HG03097 (cell line): ENCODE results near the gene MCOLN2.
"Not testable (repeated sequence)": the region's sequence is repeated elsewhere in the genome, so short reads cannot be mapped to it uniquely, and the experiment has no call there.

Experiments used
- ATAC-seq: cut with Tn5 transposase; IDR thresholded peaks from one replicate; pipeline ENCODE4 v1.9.1; 2021; ENCODE audit not compliant: unreplicated experiment, low FRiP score

The MCOLN2 gene

DNA sequence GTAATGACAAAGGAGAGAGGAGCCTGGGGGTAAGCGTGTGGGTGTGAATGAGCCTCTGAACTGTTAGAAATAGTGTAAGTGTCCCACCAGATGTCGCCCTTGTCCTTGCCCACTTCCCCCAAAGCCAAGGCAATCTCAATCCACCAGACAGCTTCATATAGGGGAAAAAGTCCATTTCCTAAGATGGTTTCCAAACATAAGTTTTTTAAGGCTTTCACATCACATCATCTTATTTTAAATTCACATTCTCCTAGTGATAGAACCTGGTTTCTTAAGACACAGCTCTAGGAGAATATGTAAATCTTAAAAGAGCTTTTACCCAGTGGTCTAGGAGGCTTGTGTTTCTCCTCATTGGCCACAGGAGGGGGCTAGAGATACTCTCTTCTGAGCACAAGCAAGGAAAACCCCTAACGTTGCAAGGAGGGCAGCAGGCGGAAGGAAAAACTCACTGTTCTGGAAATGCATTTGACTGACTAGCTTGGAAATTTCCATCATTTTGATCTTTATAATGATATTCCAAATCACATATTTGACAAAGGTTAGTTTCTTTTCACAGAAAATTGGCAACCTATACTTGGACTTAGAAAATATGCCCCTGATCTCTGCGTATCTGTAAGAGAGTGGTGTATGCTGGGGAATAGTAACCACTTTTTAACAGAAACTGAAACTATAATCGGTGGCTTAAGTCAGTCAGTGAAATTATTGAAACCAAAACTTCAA, 52.0 kb downstream of the MCOLN2 start:
- peak; percentile 87 for ATAC-seq

DNA sequence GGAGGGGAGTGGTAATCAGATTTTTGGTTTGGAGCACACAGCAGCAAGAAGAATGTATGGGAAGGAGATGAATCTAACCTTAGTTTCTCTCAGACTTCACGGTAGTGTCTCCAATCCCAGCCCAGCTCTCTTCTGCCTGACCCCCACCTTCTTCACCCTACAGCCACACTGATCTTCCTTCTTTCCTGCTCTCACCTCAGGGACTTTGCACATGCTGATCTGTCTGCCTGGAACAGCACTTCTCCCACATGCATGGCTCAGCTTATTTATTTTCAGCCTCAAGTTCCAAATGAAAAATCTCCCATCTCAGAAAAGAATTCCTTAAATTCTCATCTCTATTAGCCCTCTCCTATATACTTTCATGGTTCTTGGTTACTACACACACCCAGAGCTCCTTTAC, 55.1 kb downstream of the MCOLN2 start:
- ATAC-seq, result no peak

DNA sequence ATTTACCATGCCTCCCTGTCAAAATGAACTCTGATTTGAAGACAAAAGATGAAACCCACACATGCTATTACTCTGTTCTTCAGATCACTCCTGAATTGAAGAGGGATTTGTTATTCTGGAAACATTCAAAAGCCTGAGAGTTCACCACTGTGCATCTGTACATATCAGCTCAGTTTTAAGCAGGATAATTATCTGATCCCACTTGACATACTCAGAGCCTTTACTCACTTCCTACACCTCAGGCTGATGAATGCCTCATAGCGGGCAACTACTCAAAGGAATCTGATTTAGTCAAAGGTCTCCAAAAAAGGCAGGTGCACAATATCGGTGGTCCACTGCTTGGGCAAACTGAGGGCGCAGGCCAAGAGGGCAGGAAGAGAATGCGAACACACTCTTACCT, 56.4 kb downstream of the MCOLN2 start:
- ATAC-seq, result no peak

DNA sequence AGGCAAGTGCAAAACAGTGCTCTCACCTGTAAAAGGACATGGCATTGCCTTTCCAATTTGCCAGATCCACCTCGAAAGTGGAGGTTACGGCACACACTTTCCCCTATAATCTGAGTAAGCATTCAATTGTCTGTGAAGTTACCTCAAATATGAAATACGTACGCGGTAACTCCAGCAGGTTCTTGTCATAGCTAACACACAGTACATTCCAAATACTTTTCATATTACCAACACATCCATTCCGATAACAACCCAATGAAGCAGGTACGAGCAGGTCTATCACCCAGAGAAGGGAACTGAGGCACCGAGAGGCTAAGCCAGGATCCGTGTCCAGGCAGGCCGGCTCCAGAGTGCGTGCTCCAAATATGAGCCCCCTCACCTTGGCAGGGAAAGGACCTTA, 57.2 kb downstream of the MCOLN2 start:
- ATAC-seq, result no peak

DNA sequence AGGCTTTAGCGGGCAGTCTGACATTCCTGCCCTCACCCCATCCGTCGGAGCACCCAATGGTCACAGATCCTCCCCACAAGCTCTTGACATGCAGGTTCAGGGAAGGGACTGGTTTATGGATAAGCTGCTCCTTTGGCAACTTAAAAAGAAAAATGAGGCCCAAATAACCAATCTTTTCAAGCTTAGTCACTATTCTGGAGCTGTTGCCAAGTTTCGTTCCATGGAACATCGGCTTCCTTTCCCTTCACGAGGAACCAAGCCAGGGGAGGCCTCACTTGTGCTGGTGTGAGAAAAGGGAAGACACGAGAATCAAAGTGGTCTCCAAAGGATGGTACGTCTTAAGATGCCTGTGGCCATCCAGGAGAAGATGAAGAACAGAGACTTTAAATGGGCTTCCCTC, 57.8 kb downstream of the MCOLN2 start:
- no peak for ATAC-seq

DNA sequence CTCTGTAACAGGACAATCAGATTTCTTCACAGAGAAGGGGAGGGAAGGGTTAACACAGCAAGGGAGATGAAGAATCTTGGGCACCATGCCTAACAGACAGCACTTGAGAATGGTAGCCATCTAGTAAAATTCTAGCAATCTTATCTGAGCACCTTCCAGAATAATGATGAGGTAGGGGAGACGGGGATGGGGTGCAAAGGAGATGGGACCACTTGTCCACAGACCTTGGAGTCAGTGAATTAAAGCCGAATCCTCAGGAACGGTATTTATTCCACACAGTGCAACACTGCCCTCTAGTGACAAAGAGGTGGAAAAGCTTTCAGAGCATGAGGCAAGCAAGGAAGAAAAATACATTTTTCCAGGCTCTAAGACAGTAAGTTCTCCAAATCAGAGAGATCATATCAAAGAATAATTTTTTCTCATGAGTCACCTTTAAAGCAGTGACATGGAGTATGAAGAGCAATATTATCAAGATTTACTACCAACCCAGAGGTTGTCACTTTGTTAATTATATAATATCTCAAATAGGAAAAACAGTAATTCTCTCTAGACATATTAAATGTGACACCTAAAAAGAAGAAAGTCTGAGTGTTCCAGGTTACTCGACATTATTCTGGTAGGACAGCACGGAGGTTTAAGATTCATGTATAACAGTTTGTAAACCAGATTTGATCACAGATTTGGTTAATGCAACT, 60.6 kb downstream of the MCOLN2 start:
- ATAC-seq, result no peak

DNA sequence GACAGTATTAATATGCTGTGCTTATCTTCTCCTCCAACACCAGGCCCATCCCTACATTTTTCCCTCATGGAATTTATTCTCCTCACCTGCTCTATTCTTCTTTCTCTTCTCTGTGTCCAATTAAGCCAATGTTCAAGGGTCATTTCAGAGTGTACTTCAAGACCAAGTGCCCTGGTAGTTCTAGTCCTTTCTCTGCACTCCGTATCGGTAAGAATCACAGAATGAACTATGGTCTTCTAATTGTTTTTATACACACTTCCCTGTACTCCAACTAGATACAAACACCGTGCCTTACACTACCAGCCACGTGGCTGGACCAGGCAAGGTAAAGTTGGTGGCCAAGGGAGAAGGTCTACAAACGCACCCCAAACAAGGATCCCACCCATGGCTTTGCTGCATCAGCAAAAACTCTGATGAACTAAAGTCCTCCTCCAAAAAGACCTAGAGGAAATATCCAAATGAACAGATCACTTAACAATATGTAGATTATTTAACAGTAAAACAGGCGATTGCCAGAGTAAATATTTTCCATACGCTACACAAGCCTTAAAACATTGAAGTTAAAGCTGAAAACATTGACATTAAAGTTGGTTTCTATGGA, 63.8 kb downstream of the MCOLN2 start:
- ATAC-seq, result no peak

- ATAC-seq, result no peak
Measured at GRCh38 chr1:84930831-84931230, 66.1 kb downstream of the MCOLN2 start.

- ATAC-seq, result no peak
Measured at GRCh38 chr1:84930329-84930728, 66.6 kb downstream of the MCOLN2 start.

GRCh38 chr1:84929581-84929980, 67.3 kb downstream of the MCOLN2 start:
- ATAC-seq, result no peak

- ATAC-seq, result no peak
Measured at GRCh38 chr1:84928979-84929378, 67.9 kb downstream of the MCOLN2 start.

DNA sequence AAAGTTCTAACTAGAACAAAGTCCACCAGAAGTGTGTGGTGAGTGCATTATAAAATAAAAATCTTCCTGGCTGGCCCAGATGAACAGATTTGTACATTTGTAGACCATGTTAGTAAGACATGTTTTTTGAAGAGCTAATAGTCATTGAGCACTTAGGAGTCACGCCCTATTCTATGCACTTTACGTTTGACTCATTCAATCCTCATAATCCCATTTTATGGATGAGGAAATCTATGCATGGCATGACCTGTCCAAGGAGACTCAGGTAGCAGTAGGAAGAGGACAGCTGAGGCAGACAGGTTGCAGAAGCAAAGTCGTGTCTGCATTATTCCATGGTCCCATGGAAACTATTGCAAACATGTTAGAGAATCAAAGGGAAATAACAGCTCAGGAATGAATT, 73.6 kb downstream of the MCOLN2 start:
- ATAC-seq, result no peak

GRCh38 chr1:84920159-84920558, 76.8 kb downstream of the MCOLN2 start:
- ATAC-seq, result no peak

DNA sequence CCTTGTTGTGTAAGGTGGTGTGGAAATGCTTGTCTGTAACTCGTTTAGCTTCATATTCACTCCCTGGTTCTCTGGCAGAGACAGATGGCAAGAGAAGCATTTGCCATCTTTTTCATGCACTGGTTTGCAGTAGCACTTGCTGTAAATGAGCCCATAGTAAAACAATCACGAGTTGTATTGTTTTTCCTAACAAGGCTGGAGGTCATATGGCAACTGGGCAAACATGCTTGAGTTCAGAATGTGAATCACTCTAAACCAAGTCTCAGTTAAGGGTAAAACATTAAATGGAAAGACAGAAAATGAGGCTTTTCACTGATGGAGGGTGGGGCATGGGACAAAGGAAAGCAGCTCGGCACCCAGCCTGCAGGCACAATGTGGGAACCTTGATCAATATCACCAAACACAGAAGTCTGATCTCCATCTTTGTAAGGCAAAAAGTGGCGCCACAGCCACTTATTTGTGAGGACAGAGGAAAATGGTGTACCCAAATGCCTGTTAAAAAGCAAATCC, 77.4 kb downstream of the MCOLN2 start:
- ATAC-seq, result no peak

GRCh38 chr1:84918726-84919336, 78.1 kb downstream of the MCOLN2 start:
- ATAC-seq, result no peak

- no peak for ATAC-seq
Measured at GRCh38 chr1:84916897-84917296, 80.0 kb downstream of the MCOLN2 start.

GRCh38 chr1:84913555-84913892, 83.4 kb downstream of the MCOLN2 start:
- ATAC-seq, result no peak

DNA sequence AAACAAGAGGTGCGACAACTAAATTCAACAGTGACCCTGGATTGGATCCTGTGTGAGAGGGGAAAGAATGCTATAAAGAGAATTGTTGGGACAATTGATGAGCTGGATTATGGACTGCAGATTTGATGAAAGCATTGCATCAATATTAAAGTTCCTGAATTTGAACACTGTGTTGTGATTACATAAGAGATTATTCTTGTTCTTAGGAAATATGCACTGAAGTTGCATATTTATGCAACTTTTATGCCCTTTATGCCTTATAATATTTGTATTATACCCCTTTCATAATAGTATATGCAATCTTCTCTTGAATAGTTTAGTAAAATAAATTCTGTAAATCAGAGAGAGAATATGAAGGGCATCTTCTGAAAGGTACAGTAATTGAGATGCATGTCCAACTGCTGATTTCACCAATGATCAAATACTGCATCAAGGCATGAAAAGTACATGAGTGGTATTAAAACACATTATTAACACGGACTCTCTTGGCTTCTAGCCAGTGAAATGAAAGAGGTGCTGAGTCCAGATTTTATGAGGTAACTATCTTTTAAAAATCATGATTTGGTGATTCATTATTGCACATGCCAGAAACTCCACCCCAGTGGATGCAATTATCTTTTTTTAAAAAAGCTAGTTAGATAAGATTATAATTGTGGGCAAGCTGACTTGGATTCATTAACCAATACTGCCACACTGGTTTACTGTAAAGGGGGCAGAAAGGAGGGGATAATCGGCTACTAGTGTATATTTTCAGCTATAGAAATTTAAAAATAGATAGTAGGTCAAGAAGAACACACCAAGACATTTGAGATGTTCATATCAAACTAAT, 84.0 kb downstream of the MCOLN2 start:
- ATAC-seq, result no peak

DNA sequence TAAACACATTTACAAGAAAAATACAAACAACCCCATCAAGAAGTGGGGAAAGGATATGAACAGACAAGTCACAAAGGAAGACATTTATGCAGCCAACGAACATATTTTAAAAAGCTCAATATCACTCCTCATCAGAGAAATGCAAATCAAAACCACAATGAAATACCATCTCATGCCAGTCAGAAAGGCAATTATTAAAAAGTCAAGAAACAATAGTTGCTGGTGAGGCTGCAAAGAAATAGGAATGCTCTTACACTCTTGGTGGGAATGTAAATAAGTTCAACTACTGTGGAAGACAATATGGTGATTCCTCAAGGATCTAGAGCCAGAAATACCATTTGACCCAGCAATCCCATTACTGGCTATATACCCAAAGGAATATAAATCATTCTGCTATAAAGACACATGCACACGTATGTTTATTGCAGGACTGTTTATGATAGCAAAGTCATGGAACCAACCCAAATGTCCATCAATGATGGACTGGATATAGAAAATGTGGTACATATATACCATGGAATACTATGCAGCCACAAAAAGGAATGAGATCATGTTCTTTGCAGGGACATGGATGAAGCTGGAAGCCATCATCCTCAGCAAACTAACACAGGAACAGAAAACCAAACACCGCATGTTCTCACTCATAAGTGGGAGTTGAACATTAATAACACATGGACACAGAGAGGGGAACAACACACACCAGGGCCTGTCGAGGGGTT, 88.0 kb downstream of the MCOLN2 start:
- ATAC-seq, result not testable (repeated sequence)
